CD4-positive, alpha-beta T cell treated with Interleukin-15 for 1 hour (primary cell): ENCODE measurements around the gene SAMD10.
"Not testable (repeated sequence)": the region's sequence is repeated elsewhere in the genome, so short reads cannot be mapped to it uniquely, and the experiment has no call there.

Experiments used
- DNase-seq: peaks from one replicate; pipeline ENCODE4 v3.0.0-alpha.2; 2020

The SAMD10 gene

GRCh38 chr20:63940071-63940471 lies 39.4 kb downstream of the SAMD10 start:
- DNase-seq = no peak

- no peak for DNase-seq
Measured at GRCh38 chr20:63939061-63939935, 40.1 kb downstream of the SAMD10 start.

DNA sequence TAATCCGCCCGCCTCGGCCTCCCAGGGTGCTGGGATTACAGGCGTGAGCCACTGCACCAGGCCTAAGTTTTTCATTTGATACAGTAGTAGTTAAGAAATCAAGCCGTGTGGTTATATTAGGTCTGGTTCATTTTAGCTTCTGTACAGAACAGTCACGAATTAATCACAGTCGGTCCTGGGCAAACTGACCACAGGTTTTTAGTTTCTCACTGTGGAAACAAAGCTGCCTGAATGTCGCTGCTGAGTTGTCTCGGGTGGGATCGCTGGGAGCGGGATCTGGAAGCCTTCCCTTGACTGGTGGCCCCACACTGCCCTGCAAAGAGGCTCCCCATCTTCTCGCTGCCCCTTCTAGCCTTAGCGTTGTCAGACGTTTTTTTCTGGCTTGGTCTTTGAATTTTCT lies 41.8 kb downstream of the SAMD10 start:
- DNase-seq = no peak

GRCh38 chr20:63935447-63935846 lies 44.0 kb downstream of the SAMD10 start:
- no peak for DNase-seq

GRCh38 chr20:63934271-63935068 lies 45.0 kb downstream of the SAMD10 start:
- no peak for DNase-seq

GRCh38 chr20:63933646-63934045 lies 45.8 kb downstream of the SAMD10 start:
- DNase-seq = no peak

GRCh38 chr20:63932606-63933160 lies 46.8 kb downstream of the SAMD10 start:
- DNase-seq = no peak

DNA sequence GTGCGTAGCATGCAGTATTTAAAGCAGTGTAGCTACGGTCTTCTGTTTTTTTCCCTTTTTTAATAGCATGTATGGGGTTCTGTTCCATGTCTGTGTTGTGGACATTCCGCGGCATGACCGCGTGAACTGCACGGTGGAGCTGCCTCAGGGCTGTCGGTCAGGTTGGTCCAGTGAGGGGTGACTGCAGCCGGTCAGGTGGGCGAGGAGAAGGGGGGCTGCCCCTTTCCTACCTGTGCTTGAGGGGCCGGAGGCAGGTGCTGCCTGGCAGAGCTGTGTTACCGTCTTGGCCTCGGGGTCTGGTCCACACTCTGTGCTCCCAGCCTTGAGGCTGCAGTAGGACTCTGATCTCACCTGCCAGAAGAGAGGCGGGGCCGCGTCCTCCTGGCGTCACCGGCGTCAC lies 47.7 kb downstream of the SAMD10 start:
- DNase-seq = no peak

DNA sequence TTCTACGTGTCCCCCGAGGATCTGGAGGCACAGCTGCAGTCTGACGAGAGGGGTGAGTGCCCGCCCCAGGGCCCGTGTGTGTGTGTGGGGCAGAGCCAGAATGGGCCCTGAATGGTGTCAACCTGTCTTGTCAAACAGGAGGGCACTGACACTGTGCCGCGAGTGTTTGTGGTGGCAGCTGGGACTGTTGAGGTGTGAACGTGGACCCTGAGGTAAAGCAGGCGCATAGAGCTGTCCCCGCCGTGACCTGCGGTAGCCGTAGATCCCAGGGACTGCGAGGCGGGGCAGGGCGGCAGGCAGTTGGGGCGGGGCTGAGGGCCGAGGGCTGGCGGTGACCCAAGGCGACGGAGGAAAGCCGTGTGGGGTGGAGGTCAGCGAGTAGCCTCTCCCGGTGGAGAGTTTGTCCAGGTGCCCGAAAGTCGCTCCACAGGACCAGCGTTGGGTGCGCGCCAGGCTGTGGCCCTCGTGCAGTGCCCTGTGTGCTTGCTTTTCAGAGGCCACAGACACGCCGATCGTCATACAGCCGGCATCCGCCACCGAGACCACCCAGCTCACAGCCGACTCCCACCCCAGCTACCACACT lies 48.4 kb downstream of the SAMD10 start:
- DNase-seq = no peak

DNA sequence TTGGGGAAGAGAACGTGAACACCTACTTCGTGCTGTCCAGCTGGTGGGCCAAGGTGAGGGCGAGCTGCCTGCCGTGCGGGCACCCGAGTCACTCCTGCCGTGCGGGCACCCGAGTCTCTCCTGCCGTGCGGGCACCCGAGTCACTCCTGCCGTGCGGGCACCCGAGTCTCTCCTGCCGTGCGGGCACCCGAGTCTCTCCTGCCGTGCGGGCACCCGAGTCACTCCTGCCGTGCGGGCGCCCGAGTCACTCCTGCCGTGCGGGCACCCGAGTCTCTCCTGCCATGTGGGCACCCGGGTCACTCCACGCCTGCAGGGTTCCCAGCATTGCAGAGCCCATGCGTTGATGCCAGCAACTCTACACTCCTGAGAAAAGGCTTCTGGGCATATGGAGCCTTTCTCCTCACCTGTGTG lies 50.0 kb downstream of the SAMD10 start:
- not testable (repeated sequence) for DNase-seq

DNA sequence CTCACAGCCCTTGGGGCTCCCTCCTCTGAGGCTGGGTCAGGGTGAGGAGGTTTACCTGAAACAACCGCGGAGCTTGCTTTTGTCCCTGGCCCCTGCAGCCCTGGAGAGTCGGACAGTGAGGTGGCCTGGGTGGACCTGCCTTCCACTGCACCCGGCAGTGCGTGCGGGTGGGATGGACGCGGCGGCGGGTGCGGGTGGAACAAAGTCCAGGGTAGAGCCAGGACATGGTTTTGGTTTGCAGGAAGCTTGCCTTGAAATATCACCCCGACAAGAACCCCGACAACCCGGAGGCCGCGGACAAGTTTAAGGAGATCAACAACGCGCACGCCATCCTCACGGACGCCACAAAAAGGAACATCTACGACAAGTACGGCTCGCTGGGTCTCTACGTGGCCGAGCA lies 50.4 kb downstream of the SAMD10 start:
- no peak for DNase-seq

GRCh38 chr20:63926298-63926697 lies 53.1 kb downstream of the SAMD10 start:
- no peak for DNase-seq

- no peak for DNase-seq
Measured at GRCh38 chr20:63924241-63924640, 55.2 kb downstream of the SAMD10 start.
